Naive thymus-derived CD8-positive, alpha-beta T cell (primary cell): ENCODE measurements around the gene BTBD10. TPM values are rescaled to one million over a fixed set of nuclear protein-coding genes. Genes with fewer than 3 reads are reported as not detected.

Experiments used
- ATAC-seq, 2 donors: fragments of 150-1000 bp; cut with Tn5 transposase in 1 of 2; sonication (Bioruptor Pico), chemical (Tn5 transposase) in 1 of 2; 1 replicate in 1 of 2; 2 replicates in 1 of 2; pipeline ENCODE4 v1.10.0; 2021; ENCODE audit warnings: mild to moderate bottlenecking in 2 of 2, moderate library complexity in 2 of 2
- POLR2A ChIA-PET: fragments of 350-600 bp; sonication (Branson Sonifier 250); formaldehyde crosslinking; loops from one replicate; lab custom pipeline; 2021; ENCODE audit warnings: antibody characterized with exemption; lab: Charles Lee
- DNase-seq, 10 donors: peaks; one replicate each; pipeline versions ENCODE4 v3.0.0 to v3.0.0-alpha.2; 2020 to 2022
- H3K27ac Mint-ChIP-seq, 10 donors: one replicate each; pipeline ENCODE4 v1.8.0; 2020 to 2022; ENCODE audit warnings: mild to moderate bottlenecking in 10 of 10, mixed read lengths in 10 of 10, moderate library complexity in 4 of 10, inconsistent platforms in 1 of 10
- H3K27me3 Mint-ChIP-seq, 5 donors: one replicate each; pipeline ENCODE4 v1.8.0; 2021 to 2022; ENCODE audit warnings: mixed read lengths in 5 of 5
- H3K36me3 Mint-ChIP-seq, 3 donors: one replicate each; pipeline ENCODE4 v1.8.0; 2020 to 2022; ENCODE audit warnings: mixed read lengths in 3 of 3, mild to moderate bottlenecking in 2 of 3, inconsistent platforms in 1 of 3
- H3K4me1 Mint-ChIP-seq, 4 donors: one replicate each; pipeline ENCODE4 v1.8.0; 2021 to 2022; ENCODE audit warnings: mixed read lengths in 4 of 4
- H3K4me3 Mint-ChIP-seq, 10 donors: one replicate each; pipeline ENCODE4 v1.8.0; 2020 to 2022; ENCODE audit warnings: mild to moderate bottlenecking in 10 of 10, mixed read lengths in 10 of 10, moderate library complexity in 6 of 10, inconsistent platforms in 1 of 10
- H3K9me3 Mint-ChIP-seq, 9 donors: one replicate each; pipeline ENCODE4 v1.8.0; 2020 to 2022; ENCODE audit warnings: mixed read lengths in 9 of 9, mild to moderate bottlenecking in 3 of 9, inconsistent platforms in 1 of 9, moderate library complexity in 1 of 9
- polyA plus RNA-seq, 3 donors: library from polyadenylated mRNA; unstranded; fragments of 300-500 nt; fragmentation: Illumina TruSeq; gene quantifications; one replicate each; pipeline ENCODE4 v1.2.3, GENCODE V29; 2021
- total RNA-seq, 8 experiments: library from RNA in 2 of 8; stranded (reverse) in 2 of 8; gene quantifications; one replicate each; pipeline ENCODE4 v1.2.3 and lab custom pipeline; 2021 to 2026

Gene BTBD10
- total and polyA plus RNA-seq, 5 experiments from 2014 or later, result 7.1 to 20.2 (median 9.4) TPM

- Mint-ChIP-seq H3K36me3 (peaks cover 0 to 77% (median 5%) of the 10 kb centered on the region in 3 donors), H3K27ac (peak overlapping the region in 2 of 10 donors; percentile 1 to 2), H3K27me3 (no peaks in the 10 kb centered on the region), H3K4me3 (no peak overlapping the region), H3K9me3 (no peaks in the 10 kb centered on the region), H3K4me1 (peaks cover 0 to 6% (median 1%) of the 10 kb centered on the region in 4 donors)
- POLR2A ChIA-PET, result no interaction called here
- ATAC-seq, result no peak
- no peak for DNase-seq
Observed at GRCh38 chr11:13386567-13386966, 76.5 kb downstream of the BTBD10 start.

GRCh38 chr11:13384908-13385640 lies 77.9 kb downstream of the BTBD10 start:
- H3K36me3 Mint-ChIP-seq, result peaks cover 0 to 82% (median 12%) of the 10 kb centered on the region in 3 donors
- peak in 6 of 10 donors; percentile 8 to 36 (median 20) for DNase-seq

GRCh38 chr11:13382751-13383150 lies 80.3 kb downstream of the BTBD10 start:
- peaks cover 0 to 75% (median 20%) of the 10 kb centered on the region in 3 donors for H3K36me3 Mint-ChIP-seq
- no peaks in the 10 kb centered on the region for H3K27me3 Mint-ChIP-seq
- H3K4me1 Mint-ChIP-seq, result peaks cover 0 to 1% (median 0%) of the 10 kb centered on the region in 4 donors
- no peaks in the 10 kb centered on the region for H3K9me3 Mint-ChIP-seq
- POLR2A ChIA-PET, result no interaction called here
- DNase-seq, result no peak
- no peak overlapping the region for H3K4me3 Mint-ChIP-seq
- ATAC-seq, result no peak
- peak overlapping the region in 6 of 10 donors; percentile 9 to 57 (median 32) for H3K27ac Mint-ChIP-seq

More at GRCh38 chr11:13384908-13385640, 77.9 kb downstream of the BTBD10 start:
- Mint-ChIP-seq H3K9me3 (no peaks in the 10 kb centered on the region), H3K27ac (peak overlapping the region in 9 of 10 donors; percentile 1 to 85 (median 65)), H3K27me3 (no peaks in the 10 kb centered on the region), H3K4me3 (no peak overlapping the region), H3K4me1 (peaks cover 0 to 6% (median under 1%) of the 10 kb centered on the region in 4 donors)
- peak in 1 of 2 donors; percentile 30 for ATAC-seq
- POLR2A ChIA-PET, result no interaction called here

GRCh38 chr11:13380731-13381130 lies 82.3 kb downstream of the BTBD10 start:
- DNase-seq (no peak), ATAC-seq (no peak)
- H3K9me3 Mint-ChIP-seq, result no peaks in the 10 kb centered on the region
- H3K27ac Mint-ChIP-seq, result peak overlapping the region in 3 of 10 donors; percentile 23 to 53 (median 26)
- peaks cover 0 to 82% (median 18%) of the 10 kb centered on the region in 3 donors for H3K36me3 Mint-ChIP-seq
- H3K4me3 Mint-ChIP-seq, result no peak overlapping the region
- no peaks in the 10 kb centered on the region for H3K27me3 Mint-ChIP-seq
- POLR2A ChIA-PET, result no interaction called here
- H3K4me1 Mint-ChIP-seq, result peaks cover 0 to 8% (median 0%) of the 10 kb centered on the region in 4 donors

- no peak overlapping the region for H3K4me3 Mint-ChIP-seq
- H3K36me3 Mint-ChIP-seq, result peaks cover 0 to 69% (median 25%) of the 10 kb centered on the region in 3 donors
- ATAC-seq (no peak), DNase-seq (no peak)
- peaks cover 0 to 6% (median 0%) of the 10 kb centered on the region in 4 donors for H3K4me1 Mint-ChIP-seq
- POLR2A ChIA-PET, result no interaction called here
- peak overlapping the region in 3 of 10 donors; percentile 3 to 40 (median 40) for H3K27ac Mint-ChIP-seq
- no peaks in the 10 kb centered on the region for H3K27me3 Mint-ChIP-seq
- H3K9me3 Mint-ChIP-seq, result no peaks in the 10 kb centered on the region
Observed at GRCh38 chr11:13378316-13378715, 84.7 kb downstream of the BTBD10 start.

- Mint-ChIP-seq H3K27ac (peak overlapping the region in 6 of 10 donors; percentile 12 to 76 (median 61)), H3K9me3 (no peaks in the 10 kb centered on the region), H3K4me3 (no peak overlapping the region), H3K27me3 (no peaks in the 10 kb centered on the region), H3K4me1 (peaks cover 0 to 6% (median 0%) of the 10 kb centered on the region in 4 donors), H3K36me3 (peaks cover 0 to 54% (median 25%) of the 10 kb centered on the region in 3 donors)
- POLR2A ChIA-PET, result no interaction called here
- ATAC-seq (no peak), DNase-seq (no peak)
Observed at GRCh38 chr11:13376838-13377237, 86.2 kb downstream of the BTBD10 start.

- DNase-seq (no peak), ATAC-seq (no peak)
- Mint-ChIP-seq H3K27ac (peak overlapping the region in 3 of 10 donors; percentile 47 to 81 (median 58)), H3K4me3 (no peak overlapping the region), H3K4me1 (peaks cover 0 to 6% (median 0%) of the 10 kb centered on the region in 4 donors), H3K36me3 (peaks cover 0 to 50% (median 25%) of the 10 kb centered on the region in 3 donors), H3K27me3 (no peaks in the 10 kb centered on the region), H3K9me3 (no peaks in the 10 kb centered on the region)
- POLR2A ChIA-PET, result no interaction called here
Observed at GRCh38 chr11:13376402-13376801, 86.6 kb downstream of the BTBD10 start.

- H3K4me3 Mint-ChIP-seq, result no peak overlapping the region
- no peak for ATAC-seq
- DNase-seq, result no peak
- H3K27ac Mint-ChIP-seq, result peak overlapping the region in 3 of 10 donors; percentile 20 to 81 (median 58)
- POLR2A ChIA-PET, result no interaction called here
- H3K9me3 Mint-ChIP-seq, result no peaks in the 10 kb centered on the region
- H3K4me1 Mint-ChIP-seq, result peaks cover 0 to 6% (median 0%) of the 10 kb centered on the region in 4 donors
- no peaks in the 10 kb centered on the region for H3K27me3 Mint-ChIP-seq
- H3K36me3 Mint-ChIP-seq, result peaks cover 0 to 44% (median 19%) of the 10 kb centered on the region in 3 donors
Observed at GRCh38 chr11:13375798-13376197, 87.2 kb downstream of the BTBD10 start.

GRCh38 chr11:13373216-13373615 lies 89.8 kb downstream of the BTBD10 start:
- Mint-ChIP-seq H3K27ac (peak overlapping the region in 1 of 10 donors; percentile 73), H3K9me3 (no peaks in the 10 kb centered on the region)

GRCh38 chr11:13368041-13368446 lies 95.0 kb downstream of the BTBD10 start:
- peaks cover 0 to 54% (median 8%) of the 10 kb centered on the region in 3 donors for H3K36me3 Mint-ChIP-seq
- no peak for DNase-seq
- no peaks in the 10 kb centered on the region for H3K4me1 Mint-ChIP-seq
- no peak for ATAC-seq
- H3K27me3 Mint-ChIP-seq, result no peaks in the 10 kb centered on the region
- POLR2A ChIA-PET, result interaction anchor here (0.6 kb wide), 1 partner anchor 1799 kb away, joined by 4 read pairs; no protein-coding TSS in a partner anchor
- H3K9me3 Mint-ChIP-seq, result no peaks in the 10 kb centered on the region
- H3K4me3 Mint-ChIP-seq, result no peak overlapping the region
- peak overlapping the region in 4 of 10 donors; percentile 6 to 67 (median 31) for H3K27ac Mint-ChIP-seq

More at GRCh38 chr11:13373216-13373615, 89.8 kb downstream of the BTBD10 start:
- POLR2A ChIA-PET, result no interaction called here
- DNase-seq (no peak), ATAC-seq (no peak)
- Mint-ChIP-seq H3K27me3 (no peaks in the 10 kb centered on the region), H3K36me3 (peaks cover 0 to 31% (median 14%) of the 10 kb centered on the region in 3 donors), H3K4me3 (no peak overlapping the region), H3K4me1 (peaks cover 0 to 6% (median 0%) of the 10 kb centered on the region in 4 donors)

- H3K27me3 Mint-ChIP-seq, result no peaks in the 10 kb centered on the region
- peak overlapping the region in 2 of 10 donors; percentile 25 to 30 for H3K27ac Mint-ChIP-seq
- DNase-seq, result no peak
- peaks cover 0 to 60% (median 10%) of the 10 kb centered on the region in 3 donors for H3K36me3 Mint-ChIP-seq
- no peaks in the 10 kb centered on the region for H3K9me3 Mint-ChIP-seq
- no peaks in the 10 kb centered on the region for H3K4me1 Mint-ChIP-seq
- no peak overlapping the region for H3K4me3 Mint-ChIP-seq
- ATAC-seq, result no peak
- POLR2A ChIA-PET, result no interaction called here
Observed at GRCh38 chr11:13367115-13367514, 95.9 kb downstream of the BTBD10 start.

- Mint-ChIP-seq H3K4me3 (no peak overlapping the region), H3K27ac (no peak overlapping the region)
Observed at GRCh38 chr11:13366266-13367026, 96.6 kb downstream of the BTBD10 start.

More at GRCh38 chr11:13366266-13367026, 96.6 kb downstream of the BTBD10 start:
- Mint-ChIP-seq H3K36me3 (peaks cover 0 to 67% (median 11%) of the 10 kb centered on the region in 3 donors), H3K4me1 (no peaks in the 10 kb centered on the region), H3K27me3 (no peaks in the 10 kb centered on the region), H3K9me3 (no peaks in the 10 kb centered on the region)
- DNase-seq (no peak), ATAC-seq (no peak)
- POLR2A ChIA-PET, result no interaction called here
